K562 (cell line): ENCODE data around the gene WDR46. TPM values are rescaled to one million over a fixed set of nuclear protein-coding genes. Genes with fewer than 3 reads are reported as not detected.

Experiments
- ATF7 ChIP-seq: fragments of 450-650 bp; IDR thresholded peaks from 2 replicates; pipeline ENCODE4 v1.7.1; 2014; ENCODE audit warnings: mild to moderate bottlenecking, moderate library complexity
- BRF2 ChIP-seq: IDR thresholded peaks from 3 replicates; pipeline ENCODE4 v1.6.1; 2011; ENCODE audit warnings: borderline replicate concordance, mild to moderate bottlenecking; ENCODE audit not compliant: insufficient read length, insufficient read depth
- CBFA2T2 ChIP-seq: fragments of 450-650 bp; conservative IDR thresholded peaks from 2 replicates; pipeline ENCODE4 v1.6.1; 2017; ENCODE audit warnings: mild to moderate bottlenecking
- ETV5 ChIP-seq: sonication (generic); formaldehyde crosslinking; IDR thresholded peaks from 2 replicates; pipeline ENCODE4 v1.4.0; 2020; ENCODE audit warnings: low read depth, mild to moderate bottlenecking, missing genetic modification reagents
- FOS ChIP-seq: IDR thresholded peaks from 3 replicates; pipeline ENCODE4 v1.6.1; 2011; ENCODE audit not compliant: insufficient read length; ENCODE audit errors: extremely low read depth
- FOXK1 ChIP-seq: sonication (generic); formaldehyde crosslinking; IDR thresholded peaks from 2 replicates; pipeline ENCODE4 v1.8.0; 2022; ENCODE audit warnings: missing genetic modification reagents, mild to moderate bottlenecking, borderline replicate concordance
- HEY1 ChIP-seq: fragments of 250-450 bp; sonication (Bioruptor Pico); IDR thresholded peaks from 2 replicates; pipeline ENCODE4 v1.5.0; 2020; ENCODE audit warnings: mild to moderate bottlenecking, moderate library complexity, borderline replicate concordance
- MED1 ChIP-seq: sonication (generic); formaldehyde crosslinking; IDR thresholded peaks from 2 replicates; pipeline ENCODE4 v1.8.1; 2023; ENCODE audit warnings: missing genetic modification reagents, borderline replicate concordance
- PCBP2 ChIP-seq: fragments of 200-400 bp; formaldehyde crosslinking; IDR thresholded peaks from 2 replicates; pipeline ENCODE4 v1.6.1; 2018; ENCODE audit warnings: low read length, low read depth, mild to moderate bottlenecking, moderate library complexity; ENCODE audit not compliant: poor library complexity, severe bottlenecking
- RCOR1 ChIP-seq, 2 experiments: IDR thresholded peaks; 2 replicates each; pipeline ENCODE4 v1.6.1; 2012; ENCODE audit warnings: low read depth in 2 of 2, low read length in 2 of 2, borderline replicate concordance in 1 of 2, improper control_type of control experiment in 1 of 2
- RREB1 ChIP-seq: fragments of 250-450 bp; sonication (Bioruptor Pico); IDR thresholded peaks from 2 replicates; pipeline ENCODE4 v1.4.0; 2020
- ZKSCAN1 ChIP-seq: fragments of 150-350 bp; IDR thresholded peaks from 2 replicates; pipeline ENCODE4 v1.6.1; 2016; ENCODE audit warnings: low read depth, low read length
- ZNF133 ChIP-seq: fragments of 250-450 bp; sonication (Bioruptor Pico); IDR thresholded peaks from 2 replicates; pipeline ENCODE4 v1.4.0; 2020; ENCODE audit warnings: mild to moderate bottlenecking
- ZNF324 ChIP-seq: fragments of 250-450 bp; sonication (Bioruptor Pico); IDR thresholded peaks from 2 replicates; pipeline ENCODE4 v1.4.0; 2020; ENCODE audit warnings: mild to moderate bottlenecking
- ZNF347 ChIP-seq: fragments of 450-650 bp; formaldehyde crosslinking; IDR thresholded peaks from 2 replicates; pipeline ENCODE4 v1.4.0; 2020; ENCODE audit warnings: low read depth, mild to moderate bottlenecking, moderate library complexity
- polyA plus RNA-seq, 8 experiments: library from polyadenylated mRNA; depleted of rRNA in 4 of 8; stranded (reverse) in 5 of 8; unstranded in 3 of 8; fragments of >200 nt; fragmentation: Nextera tagmentation in 2 of 8; fragmentation: Illumina TruSeq in 1 of 8; extraction: Ambion mirVana in 2 of 8; extraction: Trizol in 1 of 8; gene quantifications; 2 replicates each; pipeline versions ENCODE4 v1.2.1 to v1.2.3, GENCODE V29; 2011 to 2014; ENCODE audit warnings: inconsistent platforms in 1 of 8, missing spikeins in 1 of 8
- total RNA-seq, 7 experiments: library from RNA; depleted of rRNA in 6 of 7; stranded (reverse); fragments of >200 nt in 6 of 7; fragmentation: Illumina TruSeq in 2 of 7; extraction: Trizol in 2 of 7; gene quantifications; 2 replicates each; pipeline versions ENCODE4 v1.2.1 to v1.2.3, GENCODE V29; 2011 to 2021; ENCODE audit warnings: low replicate concordance in 1 of 7
- TF ChIP-seq, protein P1 (sequence below), 3 experiments: fragments of 200-800 bp in 1 of 3; fragments of 250-450 bp in 1 of 3; fragments of 450-650 bp in 1 of 3; sonication (Bioruptor Pico) in 1 of 3; sonication (Bioruptor generic) in 1 of 3; formaldehyde crosslinking in 1 of 3; IDR thresholded peaks; 2 replicates each; pipeline versions ENCODE4 v1.6.1 to v1.8.0; 2016 to 2022; ENCODE audit warnings: mild to moderate bottlenecking in 2 of 3, missing genetic modification characterization in 2 of 3, missing compliant biosample characterization in 1 of 3, moderate library complexity in 1 of 3

Gene WDR46
- total and polyA plus RNA-seq, 9 of the 15 experiments (the other 6 are each of a cell fraction or from before 2014, with no cell fraction given), result 8.9 to 146 (median 93.1) TPM

DNA sequence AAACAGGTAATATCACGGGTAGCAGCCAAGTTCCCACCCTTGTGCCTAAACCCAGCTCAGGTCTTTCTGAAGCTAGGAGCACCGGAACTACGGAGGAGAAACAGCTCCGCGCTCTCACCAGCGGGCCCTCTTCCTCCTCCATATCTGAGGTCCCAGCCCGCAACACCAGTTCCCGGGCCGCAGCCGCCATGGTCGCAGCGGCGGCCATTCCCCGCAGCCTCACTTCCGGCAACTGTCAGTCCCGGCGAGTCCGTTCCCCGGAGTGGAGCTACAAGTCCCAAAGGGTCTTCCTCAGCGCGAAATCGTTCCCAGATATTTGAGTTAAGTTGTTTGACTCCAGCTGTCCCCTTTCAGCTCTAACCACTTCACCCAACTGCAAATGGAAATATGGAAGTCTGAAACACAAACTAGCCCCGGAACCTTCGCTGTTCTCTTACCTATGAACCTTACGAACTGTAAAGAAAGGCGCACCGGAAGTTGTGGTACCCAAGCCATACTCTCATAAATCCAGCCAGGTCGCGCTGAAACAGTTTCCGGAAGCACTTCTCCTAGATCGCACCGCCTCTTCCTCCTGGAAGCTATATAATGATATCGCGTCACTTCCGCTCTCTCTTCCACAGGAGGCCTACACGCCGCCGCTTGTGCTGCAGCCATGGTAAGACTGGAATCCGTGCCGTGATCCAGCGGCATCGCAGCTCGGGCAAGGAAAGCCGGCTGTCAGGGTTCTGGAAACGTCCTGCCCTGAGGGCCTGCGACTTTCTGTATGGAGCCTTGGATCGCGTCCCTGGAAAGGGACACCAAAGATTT is 17.4 kb downstream of the WDR46 start, which contains the start of the genes RPS18 and VPS52 (continued):
- no peak for TF ChIP-seq BRF2
- peak; percentile 88 for TF ChIP-seq FOXK1
- no peak for TF ChIP-seq FOS
- peak; percentile 13; the same call in 1 of the 2 replicates for TF ChIP-seq HEY1 (CRISPR knock-in tag)
- peak; percentile 96 for TF ChIP-seq RREB1
- TF ChIP-seq, protein P1, sequence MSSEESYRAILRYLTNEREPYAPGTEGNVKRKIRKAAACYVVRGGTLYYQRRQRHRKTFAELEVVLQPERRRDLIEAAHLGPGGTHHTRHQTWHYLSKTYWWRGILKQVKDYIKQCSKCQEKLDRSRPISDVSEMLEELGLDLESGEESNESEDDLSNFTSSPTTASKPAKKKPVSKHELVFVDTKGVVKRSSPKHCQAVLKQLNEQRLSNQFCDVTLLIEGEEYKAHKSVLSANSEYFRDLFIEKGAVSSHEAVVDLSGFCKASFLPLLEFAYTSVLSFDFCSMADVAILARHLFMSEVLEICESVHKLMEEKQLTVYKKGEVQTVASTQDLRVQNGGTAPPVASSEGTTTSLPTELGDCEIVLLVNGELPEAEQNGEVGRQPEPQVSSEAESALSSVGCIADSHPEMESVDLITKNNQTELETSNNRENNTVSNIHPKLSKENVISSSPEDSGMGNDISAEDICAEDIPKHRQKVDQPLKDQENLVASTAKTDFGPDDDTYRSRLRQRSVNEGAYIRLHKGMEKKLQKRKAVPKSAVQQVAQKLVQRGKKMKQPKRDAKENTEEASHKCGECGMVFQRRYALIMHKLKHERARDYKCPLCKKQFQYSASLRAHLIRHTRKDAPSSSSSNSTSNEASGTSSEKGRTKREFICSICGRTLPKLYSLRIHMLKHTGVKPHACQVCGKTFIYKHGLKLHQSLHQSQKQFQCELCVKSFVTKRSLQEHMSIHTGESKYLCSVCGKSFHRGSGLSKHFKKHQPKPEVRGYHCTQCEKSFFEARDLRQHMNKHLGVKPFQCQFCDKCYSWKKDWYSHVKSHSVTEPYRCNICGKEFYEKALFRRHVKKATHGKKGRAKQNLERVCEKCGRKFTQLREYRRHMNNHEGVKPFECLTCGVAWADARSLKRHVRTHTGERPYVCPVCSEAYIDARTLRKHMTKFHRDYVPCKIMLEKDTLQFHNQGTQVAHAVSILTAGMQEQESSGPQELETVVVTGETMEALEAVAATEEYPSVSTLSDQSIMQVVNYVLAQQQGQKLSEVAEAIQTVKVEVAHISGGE (CRISPR knock-in tag; IDR thresholded peaks at IDR 0.05), result peak; percentile 98 to 99 (median 99)
- no peak; the same call in 1 of the 2 replicates for TF ChIP-seq ZKSCAN1
- TF ChIP-seq ATF7, result peak; percentile 93
- TF ChIP-seq ZNF133 (CRISPR knock-in tag), result peak; percentile 55; the same call in 1 of the 2 replicates
- no peak for TF ChIP-seq ZNF324
- peak; percentile 47 to 56; a peak in 3 of 4 replicates for TF ChIP-seq RCOR1 (IDR thresholded peaks at IDR 0.05; ENCODE audit: borderline replicate concordance in 1 of 2, low read depth in 2 of 2, low read length in 2 of 2)
- TF ChIP-seq PCBP2, result no peak
- TF ChIP-seq ZNF347 (CRISPR knock-in tag), result no peak
- TF ChIP-seq CBFA2T2, result no peak
- TF ChIP-seq MED1, result no peak; the same call in 1 of the 2 replicates
- TF ChIP-seq ETV5, result peak; percentile 85
